Kidney glomerular epithelial cell (primary cell): ENCODE measurements around the gene CAPN8.
A peak's percentile ranks its signal among the peaks of the same experiment; 100 is the strongest.

ENCODE experiments used
- DNase-seq: peaks from one replicate; lab custom pipeline; 2025; lab: John Stamatoyannopoulos, UW

The CAPN8 gene

DNA sequence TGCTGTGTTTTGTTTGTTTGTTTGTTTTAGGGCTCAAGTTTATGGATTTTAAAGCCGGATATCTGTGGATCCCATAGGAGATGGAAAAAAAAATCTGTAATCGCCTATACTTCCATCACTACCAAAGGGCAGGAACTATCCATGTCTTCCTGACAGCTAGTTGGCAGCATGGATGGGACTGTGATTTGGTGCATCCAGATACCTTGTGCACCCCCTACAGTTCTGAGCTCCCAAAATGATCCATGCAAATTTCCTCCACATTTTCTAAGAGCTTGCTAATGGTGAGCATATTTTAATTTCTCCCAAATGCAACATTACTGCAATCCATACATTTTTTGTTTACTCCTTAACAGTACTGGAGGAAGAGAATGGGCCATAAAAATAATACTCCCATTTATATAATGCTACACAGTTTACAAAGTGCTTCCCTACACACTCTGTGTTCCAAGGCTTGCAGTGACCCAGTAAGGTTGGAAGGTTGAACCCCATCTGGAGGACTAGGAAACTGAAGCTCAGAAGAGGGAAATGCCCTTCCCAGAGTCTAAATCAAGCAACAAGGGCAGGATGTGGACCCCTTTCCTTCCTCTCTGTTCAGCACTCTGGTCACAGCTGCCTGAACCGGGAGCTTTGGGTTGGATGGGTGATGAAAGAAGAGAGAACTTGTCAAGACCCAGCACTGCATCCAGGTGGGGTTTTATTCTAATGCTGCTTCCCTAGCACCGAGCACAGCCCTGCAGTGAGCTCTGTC is 48.0 kb downstream of the CAPN8 start:
- no peak for DNase-seq

DNA sequence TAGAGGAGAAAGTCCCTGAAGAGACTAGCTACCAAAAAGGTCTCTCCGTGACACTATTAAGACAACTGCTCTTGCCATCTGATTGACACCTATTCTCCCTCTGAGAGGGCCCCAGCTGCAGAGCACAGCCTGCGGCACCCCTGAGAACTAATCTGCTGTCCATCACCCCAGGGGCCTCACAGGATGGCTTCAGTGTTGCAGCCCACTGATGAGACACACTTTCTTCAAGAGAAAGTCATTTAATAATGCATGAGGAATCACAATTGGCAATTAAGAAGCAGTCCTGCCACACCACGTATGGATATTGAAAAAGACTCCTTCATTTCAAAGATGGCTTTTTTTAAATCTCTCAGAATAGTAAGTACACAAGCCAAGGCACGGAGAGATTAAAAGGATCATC is 48.9 kb downstream of the CAPN8 start:
- DNase-seq: no peak

GRCh38 chr1:223611936-223612335 is 53.6 kb downstream of the CAPN8 start:
- no peak for DNase-seq

DNA sequence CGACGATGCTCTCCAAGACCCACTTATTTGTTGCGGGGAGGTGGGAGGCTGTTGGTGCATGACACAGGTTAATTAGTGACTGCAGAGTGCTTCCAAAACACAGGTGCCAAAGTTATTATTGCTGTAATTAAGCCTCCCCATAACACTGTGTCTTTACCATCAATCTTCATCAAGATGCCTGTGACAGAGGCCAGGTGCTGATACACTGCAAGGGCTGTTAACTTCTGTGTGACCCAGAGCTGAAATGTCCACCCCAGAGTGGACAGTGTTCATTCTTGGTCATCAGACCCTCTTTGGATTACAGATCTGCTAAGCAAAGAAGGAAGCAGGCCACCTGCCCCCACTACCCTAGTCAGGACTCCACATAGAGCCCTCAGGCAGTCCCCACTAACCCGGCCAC is 55.5 kb downstream of the CAPN8 start:
- no peak for DNase-seq

DNA sequence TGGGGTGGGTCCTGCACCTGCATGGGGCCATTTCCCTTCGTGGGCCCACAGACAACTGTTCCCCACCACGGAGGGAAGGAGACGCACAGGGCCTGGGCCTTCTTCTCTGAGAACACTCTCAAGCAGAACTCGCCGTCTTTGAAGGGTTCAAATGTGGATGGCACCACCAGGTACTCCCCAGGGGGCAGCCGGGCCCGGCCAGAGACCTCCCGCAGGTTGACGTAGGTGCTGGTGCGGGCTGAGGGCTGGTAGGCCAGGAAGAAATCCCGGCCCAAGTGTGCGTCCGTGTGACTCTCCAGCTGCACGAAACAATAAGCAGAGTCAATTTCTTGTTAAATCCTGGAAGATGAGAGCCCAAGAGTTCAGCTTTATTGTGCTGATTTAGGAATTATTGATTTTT is 56.4 kb downstream of the CAPN8 start:
- no peak for DNase-seq

DNA sequence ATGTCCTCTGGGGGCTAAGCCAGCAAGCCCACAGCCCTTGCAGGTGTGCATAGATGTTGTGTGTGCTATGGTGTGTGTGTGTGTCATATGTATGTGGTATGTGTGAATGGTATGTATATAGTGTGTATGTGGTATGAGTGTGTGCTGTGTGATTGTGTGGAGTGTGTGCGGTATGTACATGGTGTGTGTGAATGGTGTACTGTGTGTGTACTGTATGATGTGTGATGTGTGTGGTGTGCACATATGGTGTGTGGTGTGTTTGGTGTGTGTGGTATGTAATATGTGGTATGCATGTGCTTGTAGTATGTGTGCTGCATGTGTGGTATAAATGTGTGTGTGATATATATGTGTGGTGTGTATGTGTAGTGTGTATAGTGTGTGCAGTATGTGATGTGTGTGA is 107.0 kb downstream of the CAPN8 start:
- no peak for DNase-seq

DNA sequence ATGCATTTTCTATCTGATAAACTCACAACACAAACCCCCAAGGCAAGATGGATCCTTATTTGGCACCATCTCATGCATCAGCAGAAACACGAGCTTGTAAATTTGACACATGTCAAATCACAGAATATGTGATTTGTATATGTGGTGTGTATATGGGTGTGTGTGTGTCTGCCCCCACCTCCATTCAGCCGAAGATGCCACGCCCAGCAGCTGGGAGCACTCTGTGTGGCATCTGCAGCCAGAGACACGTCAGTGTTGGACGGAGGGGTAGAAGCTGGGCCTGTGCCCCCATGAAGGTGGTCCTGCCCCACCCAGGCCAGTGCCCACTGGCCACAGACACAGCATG is 108.4 kb downstream of the CAPN8 start:
- DNase-seq: no peak

- DNase-seq: no peak
Observed at GRCh38 chr1:223556414-223557129, 108.9 kb downstream of the CAPN8 start.

GRCh38 chr1:223553957-223554356 is 111.5 kb downstream of the CAPN8 start:
- no peak for DNase-seq

DNA sequence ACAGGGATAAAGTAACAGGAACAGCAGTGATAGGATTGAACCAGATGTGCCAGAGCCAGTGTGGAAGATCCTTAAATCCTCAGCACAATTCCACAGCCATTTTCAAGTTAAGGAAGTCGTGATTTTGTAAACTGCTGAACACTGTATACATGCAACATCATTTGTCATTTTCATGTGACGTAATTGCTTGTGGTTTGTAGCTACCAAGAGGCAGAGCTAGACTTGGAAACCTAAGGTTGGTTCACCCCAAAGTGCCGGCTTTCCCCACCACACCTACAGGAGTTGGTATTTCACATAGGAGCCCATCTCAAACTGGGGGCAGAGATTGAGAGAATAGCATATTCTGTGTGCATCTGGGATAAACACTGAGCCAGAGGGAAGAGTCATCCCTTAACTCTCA is 113.9 kb downstream of the CAPN8 start:
- no peak for DNase-seq

- DNase-seq: no peak
Observed at GRCh38 chr1:223549740-223550139, 115.8 kb downstream of the CAPN8 start.

GRCh38 chr1:223547316-223548114 is 118.0 kb downstream of the CAPN8 start:
- no peak for DNase-seq

GRCh38 chr1:223545343-223545742 is 120.2 kb downstream of the CAPN8 start:
- DNase-seq: no peak

DNA sequence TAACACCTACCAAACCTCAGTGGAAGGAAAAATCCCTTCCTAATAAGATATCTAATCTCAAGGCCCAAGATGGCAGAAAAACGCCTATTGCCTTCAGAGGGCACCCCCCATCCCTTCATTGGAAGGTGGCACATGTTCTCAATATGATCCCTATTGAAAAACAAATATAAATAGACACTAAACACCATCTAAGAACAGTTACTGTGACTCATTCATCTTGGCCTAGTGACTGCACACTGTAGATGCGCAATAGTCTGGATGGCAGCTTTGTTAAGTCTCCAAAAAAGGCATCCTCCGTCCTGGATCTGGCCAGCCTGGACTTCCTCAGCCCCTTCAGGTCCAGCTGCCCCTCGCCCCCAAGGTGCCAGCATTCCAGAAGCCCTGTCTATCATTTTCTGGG is 121.9 kb downstream of the CAPN8 start:
- no peak for DNase-seq

DNA sequence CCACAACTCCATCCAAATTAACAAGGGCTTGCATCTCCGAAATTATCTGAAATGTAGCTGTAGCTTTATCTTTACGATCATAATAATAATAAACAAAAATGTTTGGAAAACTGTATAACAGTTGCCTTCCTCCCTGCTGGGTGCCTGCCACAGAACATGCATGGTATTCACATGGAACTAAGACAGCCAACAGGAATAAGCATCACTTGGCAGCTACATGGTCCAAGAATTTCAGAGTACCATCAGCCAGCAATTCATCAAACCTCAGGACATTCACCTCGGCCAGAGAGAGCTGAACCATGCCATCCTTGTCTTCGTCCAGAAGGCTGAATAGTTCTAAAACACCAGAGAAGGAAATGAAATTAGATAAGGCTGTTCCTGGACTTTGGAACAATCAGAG is 122.7 kb downstream of the CAPN8 start:
- no peak for DNase-seq

GRCh38 chr1:223540485-223541106 is 124.9 kb downstream of the CAPN8 start:
- DNase-seq: no peak

DNA sequence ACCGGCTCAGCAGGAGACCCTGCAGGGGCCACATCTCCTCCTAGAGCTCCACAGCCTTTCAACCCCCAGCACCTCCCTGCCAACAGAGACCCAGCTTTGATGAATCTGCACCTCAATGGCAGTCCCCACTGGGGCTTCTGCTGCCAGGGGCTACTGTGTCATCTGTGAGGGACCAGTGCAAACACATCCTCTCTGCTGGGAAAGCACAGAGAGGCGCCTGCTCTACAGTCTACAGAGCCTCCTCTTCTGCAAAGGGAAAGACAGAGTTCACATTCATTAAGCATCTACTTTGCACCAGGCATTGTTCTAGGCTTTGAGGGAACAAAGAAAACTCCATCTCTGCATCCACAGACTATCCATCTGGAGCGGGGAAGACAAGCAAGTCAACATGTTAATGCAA is 125.8 kb downstream of the CAPN8 start:
- no peak for DNase-seq

GRCh38 chr1:223538981-223539380 is 126.5 kb downstream of the CAPN8 start:
- DNase-seq: no peak

DNA sequence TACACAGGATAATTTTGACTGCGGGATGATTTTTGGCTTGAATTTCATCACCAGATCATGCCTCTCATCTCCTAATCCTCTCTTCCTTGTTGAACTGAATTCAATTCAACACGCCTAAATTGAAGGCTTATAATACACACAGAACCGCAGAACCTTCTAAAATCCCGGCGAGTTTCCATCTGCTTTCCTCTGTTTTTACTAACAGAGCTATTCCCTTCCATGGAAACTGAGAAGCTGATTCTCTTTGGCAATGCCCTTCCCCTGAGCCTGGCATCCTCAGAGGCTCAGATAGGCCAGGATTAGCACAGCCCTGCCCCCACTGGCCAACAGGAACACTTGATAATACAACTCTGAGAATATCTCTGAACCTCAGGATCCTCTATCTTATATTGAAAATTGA is 130.2 kb downstream of the CAPN8 start:
- no peak for DNase-seq

DNA sequence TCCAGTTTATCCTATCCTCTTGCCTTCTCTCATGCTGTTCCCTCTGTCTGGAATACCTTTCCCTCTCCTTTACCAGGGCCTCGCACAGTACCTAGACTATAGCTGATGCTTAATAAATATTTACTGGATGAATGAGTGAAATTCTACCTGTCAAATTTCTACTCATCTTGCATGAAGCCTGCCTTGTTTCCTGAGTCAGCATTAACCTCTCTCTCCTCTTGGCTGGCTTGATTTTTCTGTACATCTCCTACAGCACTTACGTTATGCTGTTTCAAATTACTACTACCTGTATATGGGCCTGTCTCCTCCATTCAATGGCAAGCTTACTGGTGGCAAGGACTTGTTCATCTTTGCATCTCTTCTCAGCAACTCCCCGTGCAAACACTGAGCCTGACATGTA is 130.8 kb downstream of the CAPN8 start:
- no peak for DNase-seq

GRCh38 chr1:223533708-223534107 is 131.8 kb downstream of the CAPN8 start:
- DNase-seq: no peak

DNA sequence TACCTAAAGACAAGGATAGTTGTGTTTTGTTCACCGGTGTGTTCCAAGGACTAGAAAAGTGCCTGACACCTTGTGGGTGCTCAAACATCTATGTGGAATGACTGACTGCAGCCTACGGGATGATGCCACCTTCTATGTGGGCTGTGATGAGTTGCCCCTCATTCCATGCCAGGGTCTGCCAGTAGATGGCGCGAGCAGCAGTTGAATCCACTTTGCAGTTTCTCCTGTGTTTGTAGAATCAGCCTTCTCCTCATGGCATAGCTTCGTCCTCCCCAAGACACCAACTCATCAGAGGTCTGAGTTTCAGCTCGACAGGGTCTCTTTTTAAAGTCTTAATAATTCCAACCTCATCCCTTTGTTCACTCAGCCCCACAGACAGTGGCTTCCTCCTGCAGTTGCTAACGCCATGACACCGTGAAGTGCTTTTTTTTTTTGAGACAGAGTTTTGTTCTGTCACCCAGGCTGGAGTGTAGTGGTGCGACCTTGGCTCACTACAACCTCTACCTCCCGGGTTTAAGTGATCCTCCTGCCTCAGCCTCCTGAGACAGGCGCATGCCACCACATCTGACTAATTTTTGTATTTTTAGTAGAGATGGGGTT is 133.7 kb downstream of the CAPN8 start:
- DNase-seq: peak; percentile 51
